Activated T-cell treated with anti-CD3 and anti-CD28 coated beads, Interleukin-2, amount 50 U/mL, for 4 hours (primary cell): ENCODE data around the gene ZNF835. TPM values are rescaled to one million over a fixed set of nuclear protein-coding genes. Genes with fewer than 3 reads are reported as not detected.

Experiments used
- ATAC-seq, 2 donors: fragments of 200-7000 bp; cut with Tn5 transposase; one replicate each; pipeline ENCODE4 v1.10.0; 2021
- DNase-seq: peaks from one replicate; pipeline ENCODE4 v3.0.0-alpha.2; 2020
- H3K27me3 Mint-ChIP-seq: one replicate; pipeline ENCODE4 v1.8.0; 2021; ENCODE audit warnings: low read depth, mixed read lengths
- H3K36me3 Mint-ChIP-seq: one replicate; pipeline ENCODE4 v1.8.0; 2022; ENCODE audit warnings: mixed read lengths; ENCODE audit not compliant: insufficient read depth
- H3K4me1 Mint-ChIP-seq: one replicate; pipeline ENCODE4 v1.8.0; 2021; ENCODE audit warnings: low read depth, mixed read lengths
- H3K4me3 Mint-ChIP-seq: one replicate; pipeline ENCODE4 v1.8.0; 2021; ENCODE audit warnings: mild to moderate bottlenecking, moderate library complexity, mixed read lengths
- H3K9me3 Mint-ChIP-seq: one replicate; pipeline ENCODE4 v1.8.0; 2021; ENCODE audit warnings: mixed read lengths
- total RNA-seq, 3 donors: library from RNA; stranded (reverse); gene quantifications; one replicate each; pipeline ENCODE4 v1.2.1, GENCODE V29; 2021

The ZNF835 gene
- total RNA-seq, result 1 to 10 TPM; 1.7 to 3.4 (median 2.7) TPM

DNA sequence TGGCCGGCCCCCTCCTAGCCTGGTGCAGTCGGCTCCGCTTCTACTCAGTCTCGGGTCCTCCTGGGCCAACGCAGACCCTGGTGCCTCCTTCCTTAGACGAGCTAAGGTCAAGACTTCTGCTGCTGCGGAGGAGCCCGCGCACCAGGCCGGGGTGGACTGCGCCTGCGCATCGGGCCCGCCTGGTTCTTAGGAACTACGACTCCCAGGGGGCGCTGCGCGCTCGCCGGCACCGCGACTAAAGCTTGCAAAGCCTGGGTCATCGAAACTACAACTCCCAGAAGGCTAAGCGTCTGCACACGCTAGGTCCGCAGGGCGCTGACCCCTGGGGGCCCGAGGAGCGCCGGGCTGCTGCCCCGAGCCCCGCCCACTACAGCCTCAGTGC is at the start of gene ZNF835:
ZNF835 (minus strand) TSS at position 145 of the 382 bp plus-strand sequence. CDS start 6,559 bp downstream, outside the sequence.
- Mint-ChIP-seq H3K36me3 (peaks cover 4% of the 10 kb centered on the region), H3K27me3 (no peaks in the 10 kb centered on the region), H3K4me3 (peak within 1 kb of the TSS; percentile 85), H3K9me3 (peaks cover 9% of the 10 kb centered on the region), H3K4me1 (peaks cover 11% of the 10 kb centered on the region)
- ATAC-seq (peak; percentile 90 to 93), DNase-seq (peak; percentile 73)

DNA sequence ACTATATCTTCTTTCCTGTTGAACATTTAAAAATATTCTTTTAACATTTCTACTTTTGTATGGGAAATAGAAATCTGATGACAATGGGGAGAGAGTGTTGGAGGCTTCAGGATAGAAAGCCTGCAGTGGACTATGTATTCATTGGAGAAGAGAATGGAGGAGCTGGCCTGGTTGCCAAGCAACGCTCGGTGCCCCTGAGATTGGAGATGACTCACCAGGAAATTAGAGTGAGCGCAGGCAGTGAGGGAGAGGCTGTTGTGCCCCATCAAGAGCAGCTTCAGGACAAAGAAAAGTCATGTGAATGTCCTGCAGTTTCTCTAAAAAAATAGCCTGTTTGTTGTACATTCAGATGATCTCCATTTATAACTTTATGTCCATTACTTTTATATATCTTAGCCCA is 48.7 kb upstream of the ZNF835 start:
- ATAC-seq, result no peak
- Mint-ChIP-seq H3K4me3 (no peak overlapping the region), H3K4me1 (no peaks in the 10 kb centered on the region), H3K9me3 (peaks cover 43% of the 10 kb centered on the region), H3K36me3 (no peaks in the 10 kb centered on the region), H3K27me3 (no peaks in the 10 kb centered on the region)
- no peak for DNase-seq

DNA sequence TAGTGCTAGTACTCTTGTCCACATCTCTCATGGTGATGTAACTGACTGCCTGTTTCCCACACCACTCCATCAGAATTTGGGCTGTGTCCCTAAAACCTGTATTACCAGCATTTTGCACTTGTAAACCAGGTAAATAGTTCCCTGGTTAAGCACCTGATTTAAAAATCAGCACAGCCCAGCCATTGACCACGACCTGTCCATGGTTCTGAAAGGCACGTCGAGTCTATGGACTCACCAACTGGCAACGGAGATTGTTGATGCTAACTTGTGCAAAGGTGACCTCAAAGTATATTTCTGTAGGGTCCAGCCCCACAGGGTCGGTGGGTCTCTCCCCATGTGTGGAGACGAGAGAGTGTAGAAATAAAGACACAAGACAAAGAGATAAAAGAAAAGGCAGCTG is 46.7 kb upstream of the ZNF835 start:
- Mint-ChIP-seq H3K4me1 (no peaks in the 10 kb centered on the region), H3K36me3 (no peaks in the 10 kb centered on the region), H3K9me3 (peaks cover 33% of the 10 kb centered on the region), H3K27me3 (no peaks in the 10 kb centered on the region), H3K4me3 (no peak overlapping the region)
- DNase-seq (no peak), ATAC-seq (no peak)

DNA sequence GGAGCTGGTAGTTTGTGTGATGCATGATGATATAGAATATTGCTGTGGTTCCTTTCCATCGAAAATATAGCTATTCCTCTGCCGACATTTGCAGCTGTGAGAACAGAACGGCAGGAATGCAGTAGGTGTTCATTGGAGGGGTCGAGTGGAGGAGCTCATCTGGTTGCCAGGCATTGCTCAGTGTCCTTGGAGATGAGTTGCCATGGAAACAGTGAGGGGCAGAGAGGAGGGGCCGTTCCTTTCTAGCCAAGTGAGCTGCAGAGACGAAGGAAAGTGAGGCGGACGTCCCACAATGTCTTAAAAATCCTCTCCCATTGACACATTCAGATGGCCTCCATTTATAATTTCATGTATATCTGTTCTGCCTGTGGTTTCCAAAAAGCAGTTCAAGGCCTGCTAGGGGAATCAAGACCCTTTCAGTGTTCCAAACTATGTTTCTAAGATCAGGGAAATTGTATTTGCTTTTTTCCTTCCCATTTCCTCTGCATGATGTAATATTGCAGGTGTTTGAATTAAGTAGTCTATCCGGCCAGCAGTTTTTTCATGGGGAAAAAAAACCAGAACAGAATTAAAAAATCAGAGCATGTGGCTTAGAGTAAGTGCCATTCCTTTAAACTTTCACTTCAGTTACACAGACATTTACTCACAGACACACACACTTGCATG is 41.2 kb upstream of the ZNF835 start:
- DNase-seq (no peak), ATAC-seq (no peak)
- no peaks in the 10 kb centered on the region for H3K27me3 Mint-ChIP-seq
- H3K36me3 Mint-ChIP-seq, result peaks cover 2% of the 10 kb centered on the region
- H3K4me1 Mint-ChIP-seq, result no peaks in the 10 kb centered on the region
- no peak overlapping the region for H3K4me3 Mint-ChIP-seq
- peaks cover 28% of the 10 kb centered on the region for H3K9me3 Mint-ChIP-seq

DNA sequence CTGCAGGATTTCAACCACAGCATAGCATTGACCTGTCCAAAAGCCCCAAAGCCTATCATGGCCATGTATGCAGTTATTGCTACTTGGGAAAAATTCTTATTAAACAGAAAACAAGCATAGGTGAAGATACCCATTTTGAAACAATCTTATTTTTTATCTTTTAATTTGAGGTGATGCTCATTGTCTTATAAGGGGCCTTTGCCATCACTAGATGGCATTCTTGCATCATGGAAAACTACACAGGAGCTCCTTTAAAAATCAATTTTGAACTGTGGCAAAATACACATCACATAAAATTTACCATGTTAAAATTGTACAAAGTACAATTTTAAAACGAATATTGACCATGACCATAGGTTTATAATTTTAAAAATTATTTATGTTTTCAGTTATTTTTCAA is 38.9 kb upstream of the ZNF835 start:
- Mint-ChIP-seq H3K27me3 (no peaks in the 10 kb centered on the region), H3K36me3 (peaks cover 2% of the 10 kb centered on the region), H3K4me1 (no peaks in the 10 kb centered on the region), H3K4me3 (no peak overlapping the region), H3K9me3 (peaks cover 38% of the 10 kb centered on the region)
- no peak for ATAC-seq
- no peak for DNase-seq

DNA sequence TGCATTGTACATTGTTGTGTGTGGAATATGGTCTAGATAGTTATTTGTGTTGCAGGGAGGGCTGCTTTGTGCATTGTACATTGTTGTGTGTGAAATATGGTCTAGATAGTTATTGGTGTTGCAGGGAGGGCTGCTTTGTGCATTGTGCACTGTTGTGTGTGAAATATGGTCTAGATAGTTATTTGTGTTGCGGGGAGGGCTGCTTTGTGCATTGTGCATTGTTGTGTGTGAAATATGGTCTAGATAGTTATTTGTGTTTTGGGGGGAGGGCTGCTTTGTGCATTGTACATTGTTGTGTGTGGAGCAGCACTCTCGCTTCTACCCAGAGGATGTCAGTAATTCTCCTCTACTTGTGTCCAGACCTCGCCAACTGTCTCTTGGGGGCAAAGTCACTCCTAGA is 36.3 kb upstream of the ZNF835 start:
- no peaks in the 10 kb centered on the region for H3K4me1 Mint-ChIP-seq
- H3K36me3 Mint-ChIP-seq, result peaks cover under 1% of the 10 kb centered on the region
- ATAC-seq (no peak), DNase-seq (no peak)
- H3K4me3 Mint-ChIP-seq, result no peak overlapping the region
- peaks cover 51% of the 10 kb centered on the region for H3K9me3 Mint-ChIP-seq
- no peaks in the 10 kb centered on the region for H3K27me3 Mint-ChIP-seq

DNA sequence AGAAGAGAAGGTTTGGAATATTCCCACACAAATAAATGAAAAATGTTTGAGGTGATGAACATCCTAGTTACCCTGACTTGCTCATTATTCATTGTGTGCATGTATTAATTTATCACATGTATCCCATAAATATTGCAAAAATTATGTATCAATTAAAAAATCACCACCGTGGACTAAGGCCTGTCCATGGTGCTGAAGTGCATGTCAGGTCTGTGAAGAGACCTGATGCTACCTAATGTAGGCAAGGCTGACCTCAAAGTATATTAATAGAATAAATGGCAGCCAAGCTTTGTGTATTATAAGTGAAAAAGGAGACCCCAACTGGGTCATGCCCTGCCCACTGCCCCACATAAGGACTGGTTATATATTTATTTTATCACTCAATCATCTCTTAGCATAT is 34.4 kb upstream of the ZNF835 start:
- H3K4me1 Mint-ChIP-seq, result no peaks in the 10 kb centered on the region
- H3K9me3 Mint-ChIP-seq, result peaks cover 53% of the 10 kb centered on the region
- H3K36me3 Mint-ChIP-seq, result no peaks in the 10 kb centered on the region
- DNase-seq, result no peak
- no peak for ATAC-seq
- H3K4me3 Mint-ChIP-seq, result no peak overlapping the region
- H3K27me3 Mint-ChIP-seq, result no peaks in the 10 kb centered on the region

DNA sequence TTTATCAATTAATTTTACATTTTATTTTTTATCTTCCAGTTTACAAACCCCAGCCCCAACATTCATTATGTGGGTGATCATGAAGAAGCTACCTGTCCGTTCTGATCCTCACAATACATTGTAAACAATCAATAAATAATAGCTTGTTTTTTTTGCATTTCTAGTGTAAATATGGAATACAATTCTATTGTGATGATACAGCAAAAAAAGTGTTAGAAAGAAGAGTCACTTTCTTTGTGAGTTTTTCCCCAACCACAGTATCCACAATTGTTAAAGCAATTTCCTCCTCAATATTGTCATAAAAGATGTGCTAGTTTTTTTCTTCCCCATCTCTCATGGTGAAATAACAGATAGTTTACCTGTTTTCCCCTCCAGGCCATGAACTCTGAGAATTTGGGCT is 30.3 kb upstream of the ZNF835 start:
- Mint-ChIP-seq H3K27me3 (no peaks in the 10 kb centered on the region), H3K4me1 (no peaks in the 10 kb centered on the region), H3K4me3 (no peak overlapping the region), H3K9me3 (peaks cover 45% of the 10 kb centered on the region), H3K36me3 (no peaks in the 10 kb centered on the region)
- ATAC-seq, result no peak
- DNase-seq, result no peak

DNA sequence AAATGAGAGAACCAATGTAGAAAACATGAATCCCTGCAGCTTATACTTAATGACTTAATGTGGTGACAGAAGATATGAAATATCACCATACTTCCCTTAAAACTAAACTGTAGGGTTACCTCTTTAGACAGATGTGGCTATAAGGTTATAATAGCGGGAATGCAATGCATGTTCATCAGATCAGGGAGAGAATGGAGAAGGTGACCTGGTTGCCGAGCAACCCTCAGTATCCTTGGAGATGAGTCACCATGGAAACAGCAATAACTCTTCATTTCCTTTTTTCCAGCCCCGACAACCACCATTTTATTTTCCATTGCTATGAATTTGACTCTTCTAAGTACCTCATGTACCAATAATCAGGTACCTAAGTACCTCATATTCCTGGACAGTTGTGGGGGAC is 28.0 kb upstream of the ZNF835 start:
- H3K27me3 Mint-ChIP-seq, result no peaks in the 10 kb centered on the region
- peaks cover 37% of the 10 kb centered on the region for H3K9me3 Mint-ChIP-seq
- DNase-seq (no peak), ATAC-seq (no peak)
- H3K36me3 Mint-ChIP-seq, result no peaks in the 10 kb centered on the region
- H3K4me3 Mint-ChIP-seq, result no peak overlapping the region
- no peaks in the 10 kb centered on the region for H3K4me1 Mint-ChIP-seq

DNA sequence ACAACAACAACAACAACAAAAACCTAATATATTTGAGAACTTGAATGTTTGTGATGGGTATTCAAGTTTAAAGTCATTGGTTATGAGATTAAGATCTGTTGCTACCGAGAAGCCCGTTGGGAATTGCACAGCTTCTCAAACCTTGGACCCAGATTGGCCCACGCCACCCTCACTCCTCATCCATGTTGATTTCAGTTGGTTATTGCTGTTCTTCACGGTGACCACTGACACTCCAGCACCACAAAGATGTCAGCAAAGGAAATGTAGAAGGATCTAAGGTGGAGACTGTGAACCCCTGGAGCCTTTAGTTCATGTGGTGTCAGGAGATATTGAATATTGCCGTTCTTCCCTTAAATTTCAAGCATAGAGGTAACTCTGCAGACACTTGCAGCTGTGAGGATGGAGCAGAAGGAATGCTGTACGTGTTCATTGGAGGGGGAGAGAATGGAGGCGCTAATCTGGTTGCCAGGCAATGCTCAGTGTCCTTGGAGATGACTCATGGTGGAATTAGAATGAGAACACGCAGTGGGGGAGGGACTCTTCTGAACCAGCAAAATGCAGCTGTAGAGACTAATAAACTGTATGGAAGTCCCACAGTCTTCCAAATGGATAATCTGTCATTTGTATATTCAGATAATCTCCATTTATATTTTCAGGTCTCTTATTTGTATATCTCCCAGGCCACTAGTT is 20.8 kb upstream of the ZNF835 start:
- ATAC-seq (no peak), DNase-seq (no peak)
- H3K36me3 Mint-ChIP-seq, result peaks cover 2% of the 10 kb centered on the region
- H3K4me1 Mint-ChIP-seq, result no peaks in the 10 kb centered on the region
- H3K4me3 Mint-ChIP-seq, result no peak overlapping the region
- no peaks in the 10 kb centered on the region for H3K27me3 Mint-ChIP-seq
- H3K9me3 Mint-ChIP-seq, result peaks cover 27% of the 10 kb centered on the region

DNA sequence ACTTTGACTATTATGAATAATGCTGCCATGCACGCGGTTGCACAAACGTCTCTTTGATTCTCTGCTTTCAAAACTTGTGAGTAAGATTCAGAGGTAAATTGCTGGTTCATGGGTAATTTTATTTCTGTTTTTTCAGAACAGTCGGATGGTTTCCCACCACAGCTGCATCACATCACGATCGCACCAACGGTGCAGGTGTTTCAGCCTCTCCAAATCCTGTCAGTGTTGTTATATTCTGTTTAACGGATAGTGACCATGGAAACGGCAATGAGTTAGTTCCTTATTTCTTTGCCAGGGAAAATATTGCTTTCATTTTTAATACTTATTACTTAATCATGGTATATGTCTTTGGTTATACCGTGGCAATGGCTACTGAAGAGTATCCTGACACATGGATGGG is 19.1 kb upstream of the ZNF835 start:
- ATAC-seq (no peak), DNase-seq (no peak)
- Mint-ChIP-seq H3K36me3 (peaks cover 5% of the 10 kb centered on the region), H3K27me3 (no peaks in the 10 kb centered on the region), H3K4me3 (no peak overlapping the region), H3K4me1 (no peaks in the 10 kb centered on the region), H3K9me3 (peaks cover 40% of the 10 kb centered on the region)

DNA sequence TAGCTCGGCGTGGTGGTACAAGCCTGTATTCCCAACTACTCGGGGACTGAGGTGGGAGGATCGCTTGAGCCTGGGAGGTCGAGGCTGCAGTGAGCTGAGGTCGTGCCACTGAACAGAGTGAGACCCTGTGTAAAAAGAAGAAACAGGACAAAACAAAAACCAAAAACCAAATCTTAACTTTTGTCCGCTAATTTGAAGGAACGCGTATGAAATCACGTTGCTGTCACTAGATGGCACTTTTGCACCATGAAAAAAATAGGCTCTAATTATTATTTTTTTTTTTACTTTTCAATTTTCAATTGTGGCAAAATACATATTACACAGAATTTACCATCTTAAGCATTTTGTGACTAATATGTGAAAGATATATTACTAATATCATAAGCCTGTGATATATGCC is 17.6 kb upstream of the ZNF835 start:
- no peaks in the 10 kb centered on the region for H3K4me1 Mint-ChIP-seq
- ATAC-seq (no peak), DNase-seq (no peak)
- peaks cover 54% of the 10 kb centered on the region for H3K9me3 Mint-ChIP-seq
- peaks cover 5% of the 10 kb centered on the region for H3K36me3 Mint-ChIP-seq
- no peak overlapping the region for H3K4me3 Mint-ChIP-seq
- H3K27me3 Mint-ChIP-seq, result no peaks in the 10 kb centered on the region

DNA sequence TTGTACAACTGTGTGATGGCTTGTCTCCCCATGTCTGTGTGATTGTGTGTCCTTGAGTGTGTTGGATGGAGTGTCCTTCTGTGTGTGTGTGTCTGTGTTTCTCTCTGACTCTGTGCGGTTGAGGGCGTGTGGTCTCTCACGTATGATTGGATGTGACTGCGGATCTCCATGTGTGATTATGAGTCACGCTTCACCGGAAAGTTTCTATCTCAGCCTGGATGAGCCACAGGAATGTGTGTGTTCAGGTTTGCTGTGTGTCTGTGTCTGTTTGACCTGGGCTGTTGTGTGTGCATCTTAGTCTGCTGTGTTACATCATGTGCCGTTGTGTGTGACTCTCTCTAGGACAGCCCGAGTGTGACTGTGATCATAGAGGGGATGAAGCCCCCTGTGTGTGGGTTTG is 15.5 kb upstream of the ZNF835 start:
- no peak for DNase-seq
- no peaks in the 10 kb centered on the region for H3K4me1 Mint-ChIP-seq

DNA sequence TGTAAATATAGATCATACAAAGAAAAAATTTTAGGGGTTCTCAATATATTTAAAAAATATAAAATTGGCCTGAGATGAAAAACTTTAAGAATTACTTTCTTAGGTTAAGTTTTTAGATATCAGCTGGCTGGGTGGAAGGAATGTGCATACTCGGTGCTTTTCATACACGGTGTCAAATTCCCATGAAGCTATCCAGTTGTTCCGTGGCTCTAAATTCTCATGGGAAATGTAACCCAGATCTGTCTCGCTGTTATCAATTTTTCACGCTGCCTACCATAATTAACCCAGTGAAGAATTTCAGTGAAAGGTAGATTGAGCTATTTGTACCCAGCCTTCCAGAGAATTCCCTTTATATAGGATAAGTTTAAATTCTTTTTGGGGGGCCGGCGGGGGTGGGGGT is 11.6 kb upstream of the ZNF835 start:
- H3K4me1 Mint-ChIP-seq, result no peaks in the 10 kb centered on the region
- peaks cover 47% of the 10 kb centered on the region for H3K9me3 Mint-ChIP-seq
- no peak for ATAC-seq
- H3K36me3 Mint-ChIP-seq, result peaks cover 5% of the 10 kb centered on the region
- H3K4me3 Mint-ChIP-seq, result no peak overlapping the region
- no peaks in the 10 kb centered on the region for H3K27me3 Mint-ChIP-seq
- DNase-seq, result no peak

More for the DNA sequence above, 15.5 kb upstream of the ZNF835 start:
- ATAC-seq, result no peak
- no peak overlapping the region for H3K4me3 Mint-ChIP-seq
- no peaks in the 10 kb centered on the region for H3K27me3 Mint-ChIP-seq
- H3K36me3 Mint-ChIP-seq, result peaks cover 5% of the 10 kb centered on the region
- peaks cover 41% of the 10 kb centered on the region for H3K9me3 Mint-ChIP-seq

DNA sequence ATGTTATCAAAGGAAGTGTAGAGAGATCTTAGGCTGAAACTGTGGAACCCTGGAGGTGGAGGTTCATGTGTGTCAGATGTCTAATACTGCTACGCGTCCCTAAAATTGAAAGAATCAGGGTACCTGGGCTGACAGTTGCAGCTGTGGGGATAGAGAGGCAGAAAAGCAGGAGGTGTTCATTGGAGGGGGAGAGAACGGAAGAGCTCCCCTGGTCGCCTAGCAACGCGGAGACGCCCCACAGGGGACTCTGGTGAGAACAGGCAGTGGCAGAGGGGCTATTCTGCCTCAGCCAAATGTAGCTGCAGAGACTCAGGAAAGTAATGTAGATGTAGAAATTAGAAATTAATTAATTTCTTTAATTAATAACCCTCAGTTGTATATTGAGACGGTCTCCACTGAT is 10.1 kb upstream of the ZNF835 start:
- DNase-seq (no peak), ATAC-seq (no peak)
- Mint-ChIP-seq H3K4me3 (no peak overlapping the region), H3K9me3 (peaks cover 44% of the 10 kb centered on the region), H3K27me3 (no peaks in the 10 kb centered on the region), H3K4me1 (no peaks in the 10 kb centered on the region), H3K36me3 (peaks cover 2% of the 10 kb centered on the region)
